Neural crest cell (in vitro differentiated cells): ENCODE data around the gene INSYN1. TPM values are rescaled to one million over a fixed set of nuclear protein-coding genes. Genes with fewer than 3 reads are reported as not detected.

Experiments
- DNase-seq: peaks from one replicate; pipeline ENCODE4 v3.0.0; 2021; ENCODE audit warnings: low read depth, mixed read lengths, low spot score
- H3K27ac Mint-ChIP-seq: one replicate; pipeline ENCODE4 v1.8.0; 2021; ENCODE audit warnings: mild to moderate bottlenecking, mixed read lengths; ENCODE audit not compliant: unreplicated experiment
- H3K27me3 Mint-ChIP-seq: 2 replicates; pipeline ENCODE4 v1.8.0; 2021; ENCODE audit warnings: low read depth, mild to moderate bottlenecking, mixed read lengths
- H3K36me3 Mint-ChIP-seq: 2 replicates; pipeline ENCODE4 v1.8.0; 2021; ENCODE audit warnings: low read depth, mild to moderate bottlenecking, mixed read lengths
- H3K4me1 Mint-ChIP-seq: 2 replicates; pipeline ENCODE4 v1.8.0; 2021; ENCODE audit warnings: mixed read lengths
- H3K4me3 Mint-ChIP-seq: one replicate; pipeline ENCODE4 v1.8.0; 2021; ENCODE audit warnings: mild to moderate bottlenecking, mixed read lengths
- H3K9me3 Mint-ChIP-seq: 2 replicates; pipeline ENCODE4 v1.8.0; 2021; ENCODE audit warnings: mixed read lengths
- total RNA-seq: library from RNA; stranded (reverse); gene quantifications from 2 replicates; pipeline ENCODE4 v1.2.1, GENCODE V29; 2021
- TF ChIP-seq, protein P1 (sequence below): fragments of 200-600 bp; sonication (generic); conservative IDR thresholded peaks from 2 replicates; pipeline ENCODE4 v1.5.0; 2021; ENCODE audit warnings: antibody characterized with exemption, mild to moderate bottlenecking

INSYN1 gene
- total RNA-seq, 1 donor from 2014 or later: 9.5 TPM

DNA sequence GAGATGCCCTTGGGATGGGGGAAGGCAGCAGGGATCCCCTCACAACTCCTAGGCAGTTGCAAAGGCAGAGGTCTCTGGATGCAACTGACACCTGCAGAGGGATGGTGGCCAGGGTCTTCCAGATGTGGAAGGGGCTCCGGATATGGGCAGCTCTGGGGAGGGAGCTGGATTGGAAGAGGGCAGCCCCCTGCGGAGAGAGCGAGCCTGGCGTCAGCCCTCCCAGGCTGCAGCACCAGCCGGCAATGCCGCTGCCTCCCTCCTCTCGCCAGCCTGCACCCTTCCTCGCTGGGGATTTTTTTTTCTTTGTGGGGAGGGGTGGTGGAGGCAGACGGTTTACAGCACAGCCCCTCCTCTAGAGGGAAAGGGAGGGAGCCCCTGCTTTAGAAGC lies 1.6 kb downstream of the INSYN1 start:
- H3K27me3 Mint-ChIP-seq: peaks cover 32% of the 10 kb centered on the region
- no peaks in the 10 kb centered on the region for H3K9me3 Mint-ChIP-seq
- H3K36me3 Mint-ChIP-seq: no peaks in the 10 kb centered on the region
- H3K4me3 Mint-ChIP-seq: peak overlapping the region; percentile 85
- H3K4me1 Mint-ChIP-seq: peaks cover 6% of the 10 kb centered on the region
- DNase-seq: no peak
- peak overlapping the region; percentile 65 for H3K27ac Mint-ChIP-seq
- TF ChIP-seq, protein P1, sequence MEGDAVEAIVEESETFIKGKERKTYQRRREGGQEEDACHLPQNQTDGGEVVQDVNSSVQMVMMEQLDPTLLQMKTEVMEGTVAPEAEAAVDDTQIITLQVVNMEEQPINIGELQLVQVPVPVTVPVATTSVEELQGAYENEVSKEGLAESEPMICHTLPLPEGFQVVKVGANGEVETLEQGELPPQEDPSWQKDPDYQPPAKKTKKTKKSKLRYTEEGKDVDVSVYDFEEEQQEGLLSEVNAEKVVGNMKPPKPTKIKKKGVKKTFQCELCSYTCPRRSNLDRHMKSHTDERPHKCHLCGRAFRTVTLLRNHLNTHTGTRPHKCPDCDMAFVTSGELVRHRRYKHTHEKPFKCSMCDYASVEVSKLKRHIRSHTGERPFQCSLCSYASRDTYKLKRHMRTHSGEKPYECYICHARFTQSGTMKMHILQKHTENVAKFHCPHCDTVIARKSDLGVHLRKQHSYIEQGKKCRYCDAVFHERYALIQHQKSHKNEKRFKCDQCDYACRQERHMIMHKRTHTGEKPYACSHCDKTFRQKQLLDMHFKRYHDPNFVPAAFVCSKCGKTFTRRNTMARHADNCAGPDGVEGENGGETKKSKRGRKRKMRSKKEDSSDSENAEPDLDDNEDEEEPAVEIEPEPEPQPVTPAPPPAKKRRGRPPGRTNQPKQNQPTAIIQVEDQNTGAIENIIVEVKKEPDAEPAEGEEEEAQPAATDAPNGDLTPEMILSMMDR: no peak

DNA sequence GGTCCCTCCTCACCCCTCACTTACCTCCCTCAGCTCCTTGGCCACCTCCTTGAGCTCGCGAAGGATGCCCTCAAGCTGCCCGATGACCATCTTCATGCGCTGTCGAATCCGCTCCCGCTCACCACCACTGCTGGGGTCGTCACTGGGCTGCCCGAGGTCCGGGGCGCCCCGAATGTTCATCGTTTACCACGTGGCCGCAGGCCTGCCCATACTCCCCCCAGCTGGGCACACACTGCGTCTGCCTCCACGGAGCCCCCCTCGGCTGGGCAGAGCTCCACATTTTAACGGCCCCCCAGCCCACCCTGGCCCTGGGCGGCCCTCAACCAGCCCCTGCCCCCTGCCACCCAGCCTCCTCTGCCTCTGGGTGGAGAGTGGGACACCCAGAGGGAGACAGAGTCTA lies 2.2 kb downstream of the INSYN1 start:
- peak overlapping the region; percentile 76 for H3K4me3 Mint-ChIP-seq
- TF ChIP-seq, protein P1: no peak
- H3K9me3 Mint-ChIP-seq: no peaks in the 10 kb centered on the region
- peaks cover 11% of the 10 kb centered on the region for H3K4me1 Mint-ChIP-seq
- H3K27me3 Mint-ChIP-seq: peaks cover 27% of the 10 kb centered on the region
- no peak for DNase-seq
- no peak overlapping the region for H3K27ac Mint-ChIP-seq
- H3K36me3 Mint-ChIP-seq: no peaks in the 10 kb centered on the region

DNA sequence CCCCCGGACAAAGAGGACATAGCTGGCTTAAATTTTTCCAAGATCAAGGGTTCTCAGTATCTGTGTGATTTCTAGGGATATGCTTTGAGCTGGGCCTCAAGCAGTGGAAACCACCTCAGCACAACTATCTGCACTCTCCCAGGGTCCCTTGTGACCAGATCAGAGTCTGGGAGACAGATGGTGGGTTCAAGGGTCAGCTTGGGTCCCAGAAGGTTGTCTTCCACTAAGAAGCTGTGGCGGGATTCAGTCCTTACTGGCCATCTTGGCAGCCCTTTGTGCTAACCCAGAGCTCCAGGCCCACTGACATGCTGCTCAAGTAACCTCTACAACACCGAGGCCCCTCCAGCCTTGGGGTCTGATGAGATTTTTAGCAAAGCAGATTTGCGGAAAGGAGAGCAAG lies 2.7 kb downstream of the INSYN1 start:
- DNase-seq: no peak
- H3K9me3 Mint-ChIP-seq: no peaks in the 10 kb centered on the region
- H3K27me3 Mint-ChIP-seq: peaks cover 26% of the 10 kb centered on the region
- TF ChIP-seq, protein P1: no peak
- H3K4me3 Mint-ChIP-seq: peak overlapping the region; percentile 76
- no peaks in the 10 kb centered on the region for H3K36me3 Mint-ChIP-seq
- peaks cover 13% of the 10 kb centered on the region for H3K4me1 Mint-ChIP-seq
- H3K27ac Mint-ChIP-seq: no peak overlapping the region

DNA sequence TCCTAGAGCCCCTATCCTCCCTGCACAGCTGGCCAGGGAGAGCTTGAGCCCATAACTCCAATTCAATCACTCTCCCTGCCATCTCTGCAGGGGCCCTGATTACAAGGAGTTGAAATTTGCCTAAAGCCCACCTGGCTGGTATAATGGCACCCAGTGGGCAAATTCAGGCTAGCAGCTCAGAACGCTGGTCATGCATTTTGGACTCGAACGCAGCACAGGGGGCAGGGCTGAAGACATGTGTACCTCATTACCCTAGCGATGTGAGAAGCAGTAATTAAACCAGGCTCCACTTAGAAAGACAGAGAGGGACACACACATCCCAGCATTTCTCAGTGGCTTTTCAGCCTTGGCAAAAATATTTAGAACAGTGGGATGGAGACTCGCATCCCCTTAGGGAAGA lies 3.2 kb downstream of the INSYN1 start:
- TF ChIP-seq, protein P1: no peak
- DNase-seq: no peak
- H3K27ac Mint-ChIP-seq: no peak overlapping the region
- H3K27me3 Mint-ChIP-seq: peaks cover 26% of the 10 kb centered on the region
- H3K9me3 Mint-ChIP-seq: no peaks in the 10 kb centered on the region
- no peaks in the 10 kb centered on the region for H3K36me3 Mint-ChIP-seq
- H3K4me3 Mint-ChIP-seq: peak overlapping the region; percentile 76
- peaks cover 17% of the 10 kb centered on the region for H3K4me1 Mint-ChIP-seq

DNA sequence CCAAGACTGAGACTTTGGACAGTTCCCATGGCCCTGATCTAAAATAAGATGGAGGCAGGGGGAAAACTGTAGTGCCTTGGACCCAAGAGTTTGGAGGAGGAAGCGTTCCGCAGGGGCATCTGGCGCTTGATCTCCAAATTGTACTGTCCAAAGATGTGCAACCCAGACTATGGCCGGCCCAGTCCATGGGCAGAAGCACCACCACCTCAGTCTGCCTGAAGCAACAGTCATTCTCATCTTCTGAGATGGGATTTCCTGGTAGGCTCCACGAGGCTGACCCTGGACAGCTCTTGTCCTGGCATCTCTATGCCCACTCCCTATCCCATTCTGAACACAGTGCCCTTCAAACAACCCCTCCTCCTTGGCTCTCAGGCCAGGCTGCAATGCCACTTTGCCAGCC lies 3.6 kb downstream of the INSYN1 start:
- Mint-ChIP-seq H3K27me3 (peaks cover 24% of the 10 kb centered on the region), H3K4me3 (peak overlapping the region; percentile 76)

More for the DNA sequence above, 3.6 kb downstream of the INSYN1 start:
- H3K4me1 Mint-ChIP-seq: peaks cover 19% of the 10 kb centered on the region
- H3K9me3 Mint-ChIP-seq: no peaks in the 10 kb centered on the region
- TF ChIP-seq, protein P1: no peak
- no peak overlapping the region for H3K27ac Mint-ChIP-seq
- no peak for DNase-seq
- H3K36me3 Mint-ChIP-seq: no peaks in the 10 kb centered on the region
